Measurements from ENCODE around the gene TMEM214. TPM values are rescaled to one million over a fixed set of nuclear protein-coding genes. Genes with fewer than 3 reads are reported as not detected.

Gene TMEM214
- total and polyA plus RNA-seq, 3 donors from 2014 or later, result 64.8 to 81.9 (median 73.9) TPM

DNA sequence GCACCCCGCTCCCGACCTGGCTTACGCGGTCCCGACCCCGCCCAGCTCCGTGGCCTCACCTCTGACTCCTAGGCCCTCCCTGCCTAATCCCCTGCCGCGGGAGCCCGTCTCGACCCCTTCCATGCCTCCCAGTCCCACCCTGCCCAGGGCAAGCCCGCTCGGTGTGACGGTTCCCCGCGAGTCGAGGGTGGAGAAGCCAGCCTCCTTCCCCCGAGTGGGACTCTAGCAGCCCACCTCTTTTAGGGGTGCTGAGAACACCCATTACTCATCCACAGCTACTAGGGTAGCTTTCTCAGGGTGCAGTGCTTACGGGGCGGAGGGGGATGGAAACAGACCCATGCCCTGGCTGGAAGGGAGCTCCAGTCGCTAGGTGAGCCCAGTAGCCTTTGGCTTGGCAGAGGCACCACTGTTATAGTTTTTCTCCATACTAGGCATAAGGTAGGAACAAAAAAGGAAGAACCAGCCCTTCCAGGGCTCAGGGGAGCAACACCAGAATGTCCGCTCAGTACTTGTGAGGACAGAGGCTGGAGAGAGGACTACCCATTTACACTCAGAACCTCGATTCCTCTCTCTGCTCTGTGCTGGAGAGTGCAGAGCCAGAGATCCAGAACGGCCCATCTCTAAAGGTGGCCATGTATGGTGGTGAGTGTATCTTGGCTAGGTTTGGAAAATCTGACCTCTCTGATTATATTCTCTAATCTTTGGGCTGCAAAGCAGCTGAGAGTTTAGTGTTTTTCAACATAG lies 19.3 kb downstream of the TMEM214 start:
- peak overlapping the region; percentile 94 to 95 for H3K27ac ChIP-seq
- WGBS, 2 donors, result 6 to 10% methylated on average over 5 to 15 of the region's 24 CpGs

DNA sequence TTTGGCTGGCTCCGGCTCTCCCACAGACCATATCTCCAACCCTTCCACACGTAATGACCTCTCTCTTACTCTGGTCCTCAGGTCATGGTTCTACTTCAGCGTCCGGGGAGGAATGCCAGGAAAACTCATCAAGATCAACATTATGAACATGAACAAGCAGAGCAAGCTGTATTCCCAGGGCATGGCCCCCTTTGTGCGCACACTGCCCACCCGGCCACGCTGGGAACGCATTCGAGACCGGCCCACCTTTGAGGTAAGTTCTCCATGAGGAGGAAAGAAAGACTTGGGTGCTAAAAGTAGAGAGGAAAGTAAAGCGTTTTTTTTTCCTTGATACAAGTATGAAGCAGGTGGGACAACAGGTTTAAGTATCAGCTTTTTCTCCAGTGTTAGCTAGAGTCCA lies 20.6 kb downstream of the TMEM214 start:
- Histone ChIP-seq H3K9me3 (no peaks in the 10 kb centered on the region), H3K4me3 (no peak overlapping the region), H3K4me1 (peaks cover 8% of the 10 kb centered on the region), H3K27ac (no peak overlapping the region), H3K27me3 (no peaks in the 10 kb centered on the region), H3K36me3 (ENCODE audit: low read depth, missing control alignments) (no peaks in the 10 kb centered on the region)
- 81% methylated on average over 11 of the region's 11 CpGs for WGBS, 2 donors
- DNase-seq, result no peak
- TF ChIP-seq, protein P1, sequence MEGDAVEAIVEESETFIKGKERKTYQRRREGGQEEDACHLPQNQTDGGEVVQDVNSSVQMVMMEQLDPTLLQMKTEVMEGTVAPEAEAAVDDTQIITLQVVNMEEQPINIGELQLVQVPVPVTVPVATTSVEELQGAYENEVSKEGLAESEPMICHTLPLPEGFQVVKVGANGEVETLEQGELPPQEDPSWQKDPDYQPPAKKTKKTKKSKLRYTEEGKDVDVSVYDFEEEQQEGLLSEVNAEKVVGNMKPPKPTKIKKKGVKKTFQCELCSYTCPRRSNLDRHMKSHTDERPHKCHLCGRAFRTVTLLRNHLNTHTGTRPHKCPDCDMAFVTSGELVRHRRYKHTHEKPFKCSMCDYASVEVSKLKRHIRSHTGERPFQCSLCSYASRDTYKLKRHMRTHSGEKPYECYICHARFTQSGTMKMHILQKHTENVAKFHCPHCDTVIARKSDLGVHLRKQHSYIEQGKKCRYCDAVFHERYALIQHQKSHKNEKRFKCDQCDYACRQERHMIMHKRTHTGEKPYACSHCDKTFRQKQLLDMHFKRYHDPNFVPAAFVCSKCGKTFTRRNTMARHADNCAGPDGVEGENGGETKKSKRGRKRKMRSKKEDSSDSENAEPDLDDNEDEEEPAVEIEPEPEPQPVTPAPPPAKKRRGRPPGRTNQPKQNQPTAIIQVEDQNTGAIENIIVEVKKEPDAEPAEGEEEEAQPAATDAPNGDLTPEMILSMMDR (IDR thresholded peaks at IDR 0.05), result no peak
- TF ChIP-seq POLR2A (IDR thresholded peaks at IDR 0.05), result no peak
- intact Hi-C loops (cut with DNase I; ENCODE audit: low total_unique reads), result no loop called here

More for the DNA sequence above, 19.3 kb downstream of the TMEM214 start:
- Histone ChIP-seq H3K27me3 (no peaks in the 10 kb centered on the region), H3K9me3 (no peaks in the 10 kb centered on the region), H3K36me3 (ENCODE audit: low read depth, missing control alignments) (no peaks in the 10 kb centered on the region), H3K4me1 (peaks cover 8% of the 10 kb centered on the region), H3K4me3 (peak overlapping the region; percentile 96 to 97)
- no peak for DNase-seq
- intact Hi-C loops (cut with DNase I; ENCODE audit: low total_unique reads), result no loop called here
- no peak for TF ChIP-seq POLR2A (IDR thresholded peaks at IDR 0.05)

DNA sequence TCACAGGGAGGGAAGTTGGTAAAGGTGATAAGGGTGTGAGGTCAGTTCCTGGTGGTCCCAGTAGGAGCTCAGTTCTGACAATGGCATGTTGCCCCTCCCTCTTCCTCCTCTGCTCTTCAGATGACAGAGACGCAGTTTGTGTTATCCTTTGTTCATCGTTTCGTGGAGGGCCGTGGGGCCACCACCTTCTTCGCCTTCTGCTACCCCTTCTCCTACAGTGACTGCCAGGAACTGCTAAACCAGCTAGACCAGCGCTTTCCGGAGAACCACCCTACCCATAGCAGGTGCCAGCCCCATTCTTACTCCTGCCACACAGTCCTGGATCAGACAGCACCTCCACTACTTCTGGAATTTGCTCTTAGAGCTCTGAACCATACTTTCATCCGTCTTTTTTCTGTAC lies 21.0 kb downstream of the TMEM214 start:
- H3K9me3 ChIP-seq, result no peaks in the 10 kb centered on the region
- no peaks in the 10 kb centered on the region for H3K27me3 ChIP-seq
- WGBS, 2 donors, result 84 to 92% methylated on average over 8 of the region's 8 CpGs
- no peak for DNase-seq
- no peak overlapping the region for H3K4me3 ChIP-seq
- H3K4me1 ChIP-seq, result peaks cover 8% of the 10 kb centered on the region
- no peak for TF ChIP-seq POLR2A (IDR thresholded peaks at IDR 0.05)
- TF ChIP-seq, protein P1 (IDR thresholded peaks at IDR 0.05), result no peak
- no peak overlapping the region for H3K27ac ChIP-seq
- intact Hi-C loops (cut with DNase I; ENCODE audit: low total_unique reads), result no loop called here
- H3K36me3 ChIP-seq (ENCODE audit: low read depth, missing control alignments), result no peaks in the 10 kb centered on the region

DNA sequence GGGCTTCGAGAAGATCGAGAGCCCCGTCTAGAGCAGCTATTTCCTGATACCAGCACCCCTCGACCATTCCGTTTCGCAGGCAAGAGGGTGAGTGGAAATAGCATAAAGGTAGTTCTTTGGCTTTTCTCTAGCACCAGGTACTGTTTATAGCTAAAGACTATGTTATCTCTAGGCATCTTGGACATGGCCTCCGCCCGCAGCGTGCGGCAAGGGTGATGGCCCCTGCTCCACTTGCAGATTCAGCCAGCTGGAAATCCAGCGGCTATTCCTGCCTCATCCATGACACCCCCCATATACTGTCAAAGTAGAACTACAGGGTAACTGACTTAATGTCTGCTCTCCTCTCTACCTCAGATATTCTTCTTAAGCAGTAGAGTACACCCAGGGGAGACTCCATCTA lies 22.0 kb downstream of the TMEM214 start:
- TF ChIP-seq, protein P1 (IDR thresholded peaks at IDR 0.05), result no peak
- no peak for TF ChIP-seq POLR2A (IDR thresholded peaks at IDR 0.05)
- 93 to 97% methylated on average over 11 of the region's 11 CpGs for WGBS, 2 donors
- Histone ChIP-seq H3K9me3 (no peaks in the 10 kb centered on the region), H3K27ac (no peak overlapping the region), H3K4me3 (no peak overlapping the region), H3K36me3 (ENCODE audit: low read depth, missing control alignments) (no peaks in the 10 kb centered on the region), H3K4me1 (peaks cover 8% of the 10 kb centered on the region), H3K27me3 (no peaks in the 10 kb centered on the region)
- DNase-seq, result no peak
- intact Hi-C loops (cut with DNase I; ENCODE audit: low total_unique reads), result no loop called here

DNA sequence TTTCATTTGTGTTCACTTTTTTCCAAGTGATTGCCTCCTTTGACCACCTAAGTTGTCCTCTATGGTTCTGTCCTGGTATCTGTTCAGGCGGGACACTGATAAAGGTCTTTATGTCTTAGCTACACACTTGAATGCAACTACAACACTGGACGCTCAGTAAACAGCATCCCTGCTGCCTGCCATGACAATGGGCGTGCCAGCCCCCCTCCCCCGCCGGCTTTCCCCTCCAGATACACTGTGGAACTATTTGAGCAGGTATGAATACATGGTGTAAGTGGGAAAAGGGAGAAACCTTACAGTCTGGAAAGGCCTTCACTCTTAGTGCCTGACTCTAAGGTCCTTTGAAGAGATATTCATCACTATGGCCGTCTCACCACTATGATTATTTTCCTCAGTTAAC lies 24.4 kb downstream of the TMEM214 start:
- Histone ChIP-seq H3K4me1 (peaks cover 5% of the 10 kb centered on the region), H3K27me3 (no peaks in the 10 kb centered on the region), H3K36me3 (ENCODE audit: low read depth, missing control alignments) (no peaks in the 10 kb centered on the region), H3K9me3 (no peaks in the 10 kb centered on the region), H3K4me3 (no peak overlapping the region), H3K27ac (no peak overlapping the region)
- no peak for DNase-seq
- 88 to 92% methylated on average over 6 of the region's 6 CpGs for WGBS, 2 donors
- intact Hi-C loops (cut with DNase I; ENCODE audit: low total_unique reads), result no loop called here
- TF ChIP-seq POLR2A (IDR thresholded peaks at IDR 0.05), result no peak
- TF ChIP-seq, protein P1 (IDR thresholded peaks at IDR 0.05), result no peak
